A549 (cell line): ENCODE data around the gene IMPG1. TPM values are rescaled to one million over a fixed set of nuclear protein-coding genes. Genes with fewer than 3 reads are reported as not detected.

ENCODE experiments used
- ATAC-seq, 2 experiments: fragments of 200-7000 bp in 1 of 2; fragments of >200 bp in 1 of 2; cut with Nextera tagmentation in 1 of 2; cut with Tn5 transposase in 1 of 2; 3 replicates each; pipeline versions ENCODE4 v1.8.0 to v1.9.1; 2018 to 2020; ENCODE audit warnings: mild to moderate bottlenecking in 1 of 2, moderate library complexity in 1 of 2
- CTCF ChIA-PET: fragments of 300-600 bp; sonication (Branson Sonifier 250); formaldehyde crosslinking; extraction: SDS; loops from one replicate; lab custom pipeline; 2021; ENCODE audit warnings: antibody characterized with exemption, inconsistent platforms; lab: Yijun Ruan, JAX
- POLR2A ChIA-PET: fragments of 350-600 bp; formaldehyde crosslinking; extraction: SDS; loops from one replicate; lab custom pipeline; 2021; ENCODE audit warnings: antibody characterized with exemption, inconsistent platforms; lab: Yijun Ruan, JAX
- DNase-seq, 2 experiments: peaks; one replicate each; pipeline versions ENCODE4 v3.0.0 to v3.0.0-alpha.2; 2011 to 2016; ENCODE audit warnings: low read depth in 1 of 2, low spot score in 1 of 2
- FAIRE-seq: peaks from 2 replicates; lab custom pipeline; 2011; peaks lifted over from hg19 to GRCh38; lab: Jason Lieb, UNC
- H3K27ac ChIP-seq, 2 experiments: fragments of >200 bp; sonication (Bioruptor Twin); formaldehyde crosslinking; 3 replicates each; pipeline ENCODE4 v1.5.1; 2016 to 2017
- H3K4me1 ChIP-seq: fragments of >200 bp; sonication (Bioruptor Twin); formaldehyde crosslinking; 3 replicates; pipeline ENCODE4 v1.6.1; 2016
- H3K4me2 ChIP-seq: fragments of >200 bp; sonication (Bioruptor Twin); formaldehyde crosslinking; 3 replicates; pipeline ENCODE4 v1.6.1; 2016
- H3K4me3 ChIP-seq: fragments of >200 bp; sonication (Bioruptor Twin); formaldehyde crosslinking; 3 replicates; pipeline ENCODE4 v1.5.1; 2016
- H3K9me3 ChIP-seq: fragments of >200 bp; sonication (Bioruptor Twin); formaldehyde crosslinking; 3 replicates; pipeline ENCODE4 v1.6.1; 2016
- CBX8 ChIP-seq: fragments of 200-600 bp; sonication (generic); IDR thresholded peaks from 2 replicates; pipeline ENCODE4 v1.6.1; 2016
- CHD4 ChIP-seq: fragments of 200-600 bp; sonication (generic); IDR thresholded peaks from 2 replicates; pipeline ENCODE4 v1.6.1; 2016; ENCODE audit warnings: antibody characterized with exemption, mild to moderate bottlenecking, borderline replicate concordance
- EHF ChIP-seq: fragments of 250-450 bp; sonication (Bioruptor Pico); IDR thresholded peaks from 2 replicates; pipeline ENCODE4 v1.5.0; 2020; ENCODE audit warnings: mild to moderate bottlenecking
- EHMT2 ChIP-seq: fragments of 200-600 bp; sonication (generic); IDR thresholded peaks from 2 replicates; pipeline ENCODE4 v1.6.1; 2016; ENCODE audit warnings: antibody characterized with exemption, low read depth, mild to moderate bottlenecking, moderate library complexity
- EP300 ChIP-seq, 2 experiments: fragments of >200 bp; sonication (Bioruptor Twin); formaldehyde crosslinking; IDR thresholded peaks; 2 replicates in 1 of 2; 3 replicates in 1 of 2; pipeline ENCODE4 v1.6.1; 2016 to 2017
- ESRRA ChIP-seq: fragments of 150-350 bp; IDR thresholded peaks from 2 replicates; pipeline ENCODE4 v1.6.1; 2014; ENCODE audit warnings: mild to moderate bottlenecking, low read length, borderline replicate concordance
- FOSL2 ChIP-seq, 2 experiments: fragments of 450-650 bp in 1 of 2; fragments of >200 bp in 1 of 2; sonication (Bioruptor Twin) in 1 of 2; formaldehyde crosslinking; IDR thresholded peaks; 2 replicates each; pipeline versions ENCODE4 v1.5.0 to v1.6.1; 2016 to 2020; ENCODE audit warnings: mild to moderate bottlenecking in 1 of 2, moderate library complexity in 1 of 2
- FOXS1 ChIP-seq: fragments of 250-450 bp; sonication (Bioruptor Pico); IDR thresholded peaks from 2 replicates; pipeline ENCODE4 v1.5.0; 2020; ENCODE audit warnings: mild to moderate bottlenecking, moderate library complexity
- GATA3 ChIP-seq: IDR thresholded peaks from 2 replicates; pipeline ENCODE4 v1.6.1; 2012; ENCODE audit warnings: borderline replicate concordance
- HOXA7 ChIP-seq: fragments of 250-450 bp; sonication (Bioruptor Pico); IDR thresholded peaks from 2 replicates; pipeline ENCODE4 v1.5.0; 2020; ENCODE audit warnings: mild to moderate bottlenecking, moderate library complexity
- MAFK ChIP-seq: fragments of 450-650 bp; IDR thresholded peaks from 2 replicates; pipeline ENCODE4 v1.6.1; 2014; ENCODE audit not compliant: partially characterized antibody
- POLR2A ChIP-seq: IDR thresholded peaks from 2 replicates; pipeline ENCODE4 v1.6.1; 2012; ENCODE audit warnings: mild to moderate bottlenecking, low read length
- POLR2AphosphoS2 ChIP-seq: conservative IDR thresholded peaks from 2 replicates; pipeline ENCODE4 v1.6.1; 2012; ENCODE audit warnings: low read length, improper control_type of control experiment, inconsistent platforms
- RAD21 ChIP-seq, 2 experiments: fragments of >200 bp in 1 of 2; sonication (Bioruptor Twin) in 1 of 2; formaldehyde crosslinking in 1 of 2; IDR thresholded peaks in 1 of 2; conservative IDR thresholded peaks in 1 of 2; 2 replicates in 1 of 2; 3 replicates in 1 of 2; pipeline ENCODE4 v1.6.1; 2012 to 2018; ENCODE audit warnings: inconsistent platforms in 1 of 2
- RARB ChIP-seq: fragments of 250-450 bp; sonication (Bioruptor Pico); IDR thresholded peaks from 2 replicates; pipeline ENCODE4 v1.8.0; 2021; ENCODE audit warnings: mild to moderate bottlenecking, moderate library complexity
- RCOR1 ChIP-seq: fragments of 150-350 bp; IDR thresholded peaks from 2 replicates; pipeline ENCODE4 v1.6.1; 2014; ENCODE audit warnings: antibody characterized with exemption, low read length, low read depth
- RFX5 ChIP-seq: fragments of 450-650 bp; IDR thresholded peaks from 2 replicates; pipeline ENCODE4 v1.7.1; 2014; ENCODE audit warnings: antibody characterized with exemption, mild to moderate bottlenecking, moderate library complexity
- RNF2 ChIP-seq: fragments of 200-600 bp; sonication (generic); IDR thresholded peaks from 2 replicates; pipeline ENCODE4 v1.6.1; 2016; ENCODE audit warnings: low read depth, mild to moderate bottlenecking, antibody characterized with exemption, moderate library complexity, borderline replicate concordance
- TFCP2L1 ChIP-seq: fragments of 250-450 bp; sonication (Bioruptor Pico); IDR thresholded peaks from 2 replicates; pipeline ENCODE4 v1.5.0; 2021; ENCODE audit warnings: mild to moderate bottlenecking
- ZC3H11A ChIP-seq: fragments of 450-650 bp; IDR thresholded peaks from 2 replicates; pipeline ENCODE4 v1.6.1; 2014; ENCODE audit warnings: antibody characterized with exemption, mild to moderate bottlenecking
- ZFP36 ChIP-seq: fragments of 450-650 bp; IDR thresholded peaks from 2 replicates; pipeline ENCODE4 v1.6.1; 2014; ENCODE audit warnings: borderline replicate concordance; ENCODE audit not compliant: partially characterized antibody
- whole genome bisulfite sequencing: methylation state at CpG from one replicate; pipeline ENCODE4 v1.1.6; 2017; ENCODE audit errors: missing lambda C conversion rate; 5-methylcytosine and 5-hydroxymethylcytosine counted together
- polyA plus RNA-seq, 4 experiments: library from polyadenylated mRNA; depleted of rRNA in 3 of 4; stranded (reverse); fragments of >200 nt; fragmentation: RNase III in 1 of 4; extraction: RNeasy Plus Mini Kit Qiagen cat#74134 plus additional on column Dnase treatment in 1 of 4; gene quantifications; 2 replicates in 3 of 4; 3 replicates in 1 of 4; pipeline ENCODE4 v1.2.3, GENCODE V29; 2011 to 2017
- TF ChIP-seq, protein P1 (sequence below): fragments of >200 bp; sonication (Bioruptor Twin); formaldehyde crosslinking; IDR thresholded peaks from 2 replicates; pipeline ENCODE4 v1.6.1; 2016
- TF ChIP-seq, protein P2 (sequence below): fragments of >200 bp; sonication (Bioruptor Twin); formaldehyde crosslinking; IDR thresholded peaks from 3 replicates; pipeline ENCODE4 v1.6.1; 2016
- TF ChIP-seq, protein P3 (sequence below): fragments of 250-450 bp; sonication (Bioruptor Pico); IDR thresholded peaks from 2 replicates; pipeline ENCODE4 v1.5.0; 2020; ENCODE audit warnings: low read depth, mild to moderate bottlenecking, moderate library complexity

Gene IMPG1
- polyA plus RNA-seq, 2 of the 4 experiments (the other 2 are of a cell fraction), result not detected

DNA sequence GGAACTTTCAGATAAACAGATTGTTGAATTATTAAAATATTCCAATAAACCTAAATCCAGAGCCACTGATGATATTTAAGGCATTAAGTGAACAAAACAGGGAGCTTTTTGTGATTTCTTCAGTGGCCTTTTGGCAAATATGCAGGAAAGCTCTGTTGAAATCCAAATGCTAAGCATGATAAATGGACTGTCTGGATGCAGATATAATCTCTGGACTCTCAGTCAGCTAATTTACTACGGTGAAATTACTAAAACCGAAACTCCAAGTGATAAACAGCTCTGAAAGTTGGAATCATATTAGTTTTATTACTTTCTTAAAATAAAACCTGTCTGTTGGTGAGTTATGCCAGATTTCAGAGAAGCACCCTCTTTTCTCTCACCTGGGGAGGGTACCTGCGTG lies 120.3 kb downstream of the IMPG1 start:
- no peak for TF ChIP-seq FOXS1 (CRISPR knock-in tag)
- no peak for TF ChIP-seq ZFP36
- no peak for TF ChIP-seq RAD21 (conservative IDR thresholded peaks at IDR 0.05 in 1 of 2, IDR thresholded peaks at IDR 0.05 in 1 of 2)
- TF ChIP-seq ESRRA, result no peak
- TF ChIP-seq HOXA7 (CRISPR knock-in tag), result no peak
- no peak for TF ChIP-seq MAFK
- no peak for TF ChIP-seq RARB (CRISPR knock-in tag)
- TF ChIP-seq, all 56 proteins: peak for 0
- Histone ChIP-seq H3K27ac (no peak overlapping the region), H3K4me1 (no peaks in the 10 kb centered on the region), H3K4me3 (no peak overlapping the region), H3K4me2 (no peak overlapping the region), H3K9me3 (no peaks in the 10 kb centered on the region)
- DNase-seq (no peak), ATAC-seq (no peak), FAIRE-seq (no peak)
- WGBS, result 2% methylated on average over 3 of the region's 3 CpGs
- CTCF ChIA-PET, result interaction anchor here (1.2 kb wide), 1 partner anchor 18 kb away, joined by 3 read pairs; no protein-coding TSS in a partner anchor
- POLR2A ChIA-PET, result no interaction called here

DNA sequence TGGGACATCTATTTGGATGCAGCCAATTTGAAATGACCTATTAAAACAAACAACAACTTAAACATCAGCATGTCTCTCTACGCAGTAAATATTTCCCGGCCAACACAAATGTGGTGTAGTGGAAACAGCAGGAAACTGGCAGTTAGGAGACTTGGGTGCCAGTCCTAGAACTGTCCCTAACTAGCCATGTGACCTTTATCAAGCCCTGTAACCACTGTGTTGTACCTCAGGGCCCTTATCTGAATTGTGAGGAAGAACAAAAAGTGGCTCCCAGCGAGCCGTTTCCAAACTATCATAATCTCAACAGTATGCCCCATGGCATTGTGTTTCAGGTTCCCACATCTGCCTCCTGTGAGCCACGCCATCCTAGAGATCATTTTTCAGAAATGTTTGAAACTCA lies 124.5 kb downstream of the IMPG1 start:
- 61% methylated on average over 5 of the region's 5 CpGs for whole genome bisulfite sequencing
- POLR2A ChIA-PET, result no interaction called here
- TF ChIP-seq GATA3 (no peak), FOSL2 (IDR thresholded peaks at IDR 0.05) (no peak), FOSL2 (CRISPR knock-in tag; IDR thresholded peaks at IDR 0.05) (no peak), HOXA7 (CRISPR knock-in tag) (no peak), EHMT2 (no peak)
- no peaks in the 10 kb centered on the region for H3K4me1 ChIP-seq
- no peak for ATAC-seq
- H3K4me3 ChIP-seq, result no peak overlapping the region
- CTCF ChIA-PET, result interaction anchor here (1.0 kb wide), 1 partner anchor 14 kb away, joined by 3 read pairs; no protein-coding TSS in a partner anchor
- no peak overlapping the region for H3K27ac ChIP-seq
- no peak for DNase-seq
- H3K4me2 ChIP-seq, result no peak overlapping the region
- no peak for FAIRE-seq
- H3K9me3 ChIP-seq, result no peaks in the 10 kb centered on the region

DNA sequence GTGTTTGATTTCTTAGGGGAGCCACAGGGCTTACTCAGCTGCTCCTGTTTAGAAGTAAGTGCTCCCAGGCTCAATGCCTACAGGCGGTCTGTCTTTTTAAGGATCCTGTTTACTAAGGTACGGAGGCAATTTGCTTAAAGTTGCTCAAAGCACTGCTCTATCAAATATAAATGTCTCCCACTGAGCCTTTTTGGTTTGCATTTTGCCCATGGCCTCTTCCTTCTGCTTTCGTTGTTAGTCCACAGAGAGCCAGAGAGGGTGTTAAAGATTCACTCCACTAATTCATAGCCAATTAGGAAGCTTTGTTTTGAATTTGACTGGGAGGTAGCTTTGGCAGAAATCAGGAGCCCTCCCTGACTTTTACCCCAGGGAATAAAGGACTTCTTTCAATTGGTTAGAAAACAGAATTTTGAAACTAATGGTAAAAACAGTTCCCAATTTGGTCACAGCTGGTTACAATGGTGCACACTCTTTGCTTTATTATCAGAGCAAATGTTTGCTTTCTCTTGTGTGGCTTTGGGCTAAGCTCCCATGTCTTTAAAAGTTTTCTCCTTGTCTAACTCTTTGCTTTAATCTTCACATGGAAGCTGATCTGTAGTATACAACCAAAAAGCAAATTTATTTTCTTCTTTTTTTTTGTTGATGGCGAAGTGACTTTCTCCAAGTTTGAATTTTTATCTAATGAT lies 126.2 kb downstream of the IMPG1 start:
- no peak for ATAC-seq
- ChIA-PET CTCF (interaction anchor here (0.8 kb wide), 1 partner anchor 14 kb away, joined by 3 read pairs; no protein-coding TSS in a partner anchor), POLR2A (no interaction called here)
- H3K27ac ChIP-seq, result no peak overlapping the region
- no peak for TF ChIP-seq EHF (CRISPR knock-in tag)
- TF ChIP-seq RNF2, result no peak
- TF ChIP-seq EP300 (IDR thresholded peaks at IDR 0.05), result no peak
- TF ChIP-seq TFCP2L1 (CRISPR knock-in tag), result no peak
- TF ChIP-seq ZC3H11A, result no peak
- no peak for TF ChIP-seq CBX8
- TF ChIP-seq HOXA7 (CRISPR knock-in tag), result no peak
- TF ChIP-seq, protein P1, sequence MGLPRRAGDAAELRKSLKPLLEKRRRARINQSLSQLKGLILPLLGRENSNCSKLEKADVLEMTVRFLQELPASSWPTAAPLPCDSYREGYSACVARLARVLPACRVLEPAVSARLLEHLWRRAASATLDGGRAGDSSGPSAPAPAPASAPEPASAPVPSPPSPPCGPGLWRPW, result no peak
- TF ChIP-seq, protein P2, sequence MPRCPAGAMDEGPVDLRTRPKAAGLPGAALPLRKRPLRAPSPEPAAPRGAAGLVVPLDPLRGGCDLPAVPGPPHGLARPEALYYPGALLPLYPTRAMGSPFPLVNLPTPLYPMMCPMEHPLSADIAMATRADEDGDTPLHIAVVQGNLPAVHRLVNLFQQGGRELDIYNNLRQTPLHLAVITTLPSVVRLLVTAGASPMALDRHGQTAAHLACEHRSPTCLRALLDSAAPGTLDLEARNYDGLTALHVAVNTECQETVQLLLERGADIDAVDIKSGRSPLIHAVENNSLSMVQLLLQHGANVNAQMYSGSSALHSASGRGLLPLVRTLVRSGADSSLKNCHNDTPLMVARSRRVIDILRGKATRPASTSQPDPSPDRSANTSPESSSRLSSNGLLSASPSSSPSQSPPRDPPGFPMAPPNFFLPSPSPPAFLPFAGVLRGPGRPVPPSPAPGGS, result no peak
- no peak for TF ChIP-seq ZFP36
- no peak for TF ChIP-seq RCOR1
- H3K4me1 ChIP-seq, result no peaks in the 10 kb centered on the region
- no peak for DNase-seq
- no peak overlapping the region for H3K4me3 ChIP-seq
- no peaks in the 10 kb centered on the region for H3K9me3 ChIP-seq
- H3K4me2 ChIP-seq, result no peak overlapping the region
- FAIRE-seq, result no peak
- 42% methylated on average over 4 of the region's 4 CpGs for WGBS

DNA sequence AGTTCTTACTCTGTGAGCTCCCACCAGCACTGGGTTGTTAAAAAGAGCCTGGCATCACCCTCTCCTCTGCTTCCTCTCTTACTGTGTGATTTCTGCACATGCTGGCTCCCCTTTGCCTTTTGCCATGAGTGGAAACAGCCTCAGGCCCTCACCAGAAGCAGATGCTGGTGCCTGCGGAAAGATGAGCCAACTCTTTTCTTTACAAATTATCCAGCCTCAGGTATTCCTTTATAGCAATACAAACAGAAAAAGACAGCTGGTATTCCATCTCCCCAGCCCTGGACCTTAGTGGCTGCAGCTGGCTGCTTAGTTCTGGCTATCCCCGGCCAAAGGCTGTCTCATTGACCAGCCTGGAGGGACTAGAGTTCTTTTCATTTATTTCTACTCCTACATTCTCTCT lies 129.1 kb downstream of the IMPG1 start:
- ChIA-PET POLR2A (no interaction called here), CTCF (interaction anchor here (1.6 kb wide), 1 partner anchor 11 kb away, joined by 4 read pairs; no protein-coding TSS in a partner anchor)
- FAIRE-seq, result no peak
- Histone ChIP-seq H3K4me3 (no peak overlapping the region), H3K4me1 (no peaks in the 10 kb centered on the region), H3K9me3 (no peaks in the 10 kb centered on the region), H3K27ac (no peak overlapping the region)
- WGBS, result 69% methylated on average over 2 of the region's 2 CpGs
- DNase-seq, result no peak
- no peak for ATAC-seq
- TF ChIP-seq POLR2AphosphoS2, result no peak
- TF ChIP-seq EHF (CRISPR knock-in tag), result no peak
- no peak for TF ChIP-seq CHD4
- TF ChIP-seq ESRRA, result no peak
- no peak for TF ChIP-seq RFX5
- TF ChIP-seq, protein P3, sequence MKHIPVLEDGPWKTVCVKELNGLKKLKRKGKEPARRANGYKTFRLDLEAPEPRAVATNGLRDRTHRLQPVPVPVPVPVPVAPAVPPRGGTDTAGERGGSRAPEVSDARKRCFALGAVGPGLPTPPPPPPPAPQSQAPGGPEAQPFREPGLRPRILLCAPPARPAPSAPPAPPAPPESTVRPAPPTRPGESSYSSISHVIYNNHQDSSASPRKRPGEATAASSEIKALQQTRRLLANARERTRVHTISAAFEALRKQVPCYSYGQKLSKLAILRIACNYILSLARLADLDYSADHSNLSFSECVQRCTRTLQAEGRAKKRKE, result no peak
- TF ChIP-seq POLR2A, result no peak
- TF ChIP-seq, all 56 proteins: peak for 0
- no peak overlapping the region for H3K4me2 ChIP-seq
